NCI-H2171 (cell line): ENCODE data around the gene SDC1.

Experiments
- DNase-seq: peaks from one replicate; lab custom pipeline; 2025; lab: John Stamatoyannopoulos, UW

SDC1 gene

DNA sequence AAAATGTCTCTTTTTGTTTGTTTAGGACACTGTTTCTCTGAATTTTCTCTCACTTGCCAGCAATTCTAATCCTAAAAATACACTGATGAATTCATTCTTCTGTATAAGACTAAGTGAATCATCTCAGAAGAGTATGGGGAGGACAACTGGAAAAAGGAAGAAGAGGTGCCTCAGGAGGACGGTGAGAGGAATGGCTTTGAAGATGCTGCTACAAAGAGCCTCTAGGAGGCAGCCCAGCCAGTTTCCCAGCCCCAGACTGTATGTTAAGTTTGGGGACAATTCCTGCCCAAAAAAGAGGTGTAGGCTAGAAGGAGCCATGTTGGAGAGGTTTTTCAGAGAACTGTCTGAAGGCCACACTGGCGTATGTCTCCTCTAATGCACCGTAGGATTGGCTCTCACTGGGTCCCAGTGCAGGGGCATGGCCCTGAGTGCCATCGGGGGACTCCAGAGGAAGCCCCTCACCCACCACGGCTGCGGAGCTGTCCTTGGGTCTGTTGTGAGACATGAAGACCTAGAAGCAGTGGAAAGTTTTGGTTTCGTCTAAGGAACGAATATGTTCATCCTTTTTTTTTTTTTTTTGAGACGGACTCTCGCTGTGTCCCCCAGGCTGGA, 3.1 kb upstream of the SDC1 start:
- no peak for DNase-seq

DNA sequence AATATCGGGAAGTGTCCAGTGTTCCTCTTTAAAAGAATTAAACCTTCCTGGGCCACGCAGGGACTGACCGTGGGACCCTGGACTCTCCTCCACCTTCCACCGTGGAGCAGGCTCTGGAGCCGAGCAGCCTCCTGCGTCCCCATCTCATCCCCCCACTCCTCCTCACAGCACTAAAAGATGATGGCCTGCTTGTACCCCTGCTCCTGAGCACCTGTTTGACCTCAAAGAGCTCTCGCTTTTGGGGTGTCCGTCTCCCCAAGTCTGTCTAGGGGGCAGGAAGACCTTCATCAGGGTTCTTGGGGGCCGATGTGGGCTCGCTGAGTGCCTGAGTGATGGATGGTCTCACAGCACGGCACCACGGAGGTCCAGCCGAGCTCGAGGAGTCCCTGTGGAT, 1.2 kb upstream of the SDC1 start:
- no peak for DNase-seq

DNA sequence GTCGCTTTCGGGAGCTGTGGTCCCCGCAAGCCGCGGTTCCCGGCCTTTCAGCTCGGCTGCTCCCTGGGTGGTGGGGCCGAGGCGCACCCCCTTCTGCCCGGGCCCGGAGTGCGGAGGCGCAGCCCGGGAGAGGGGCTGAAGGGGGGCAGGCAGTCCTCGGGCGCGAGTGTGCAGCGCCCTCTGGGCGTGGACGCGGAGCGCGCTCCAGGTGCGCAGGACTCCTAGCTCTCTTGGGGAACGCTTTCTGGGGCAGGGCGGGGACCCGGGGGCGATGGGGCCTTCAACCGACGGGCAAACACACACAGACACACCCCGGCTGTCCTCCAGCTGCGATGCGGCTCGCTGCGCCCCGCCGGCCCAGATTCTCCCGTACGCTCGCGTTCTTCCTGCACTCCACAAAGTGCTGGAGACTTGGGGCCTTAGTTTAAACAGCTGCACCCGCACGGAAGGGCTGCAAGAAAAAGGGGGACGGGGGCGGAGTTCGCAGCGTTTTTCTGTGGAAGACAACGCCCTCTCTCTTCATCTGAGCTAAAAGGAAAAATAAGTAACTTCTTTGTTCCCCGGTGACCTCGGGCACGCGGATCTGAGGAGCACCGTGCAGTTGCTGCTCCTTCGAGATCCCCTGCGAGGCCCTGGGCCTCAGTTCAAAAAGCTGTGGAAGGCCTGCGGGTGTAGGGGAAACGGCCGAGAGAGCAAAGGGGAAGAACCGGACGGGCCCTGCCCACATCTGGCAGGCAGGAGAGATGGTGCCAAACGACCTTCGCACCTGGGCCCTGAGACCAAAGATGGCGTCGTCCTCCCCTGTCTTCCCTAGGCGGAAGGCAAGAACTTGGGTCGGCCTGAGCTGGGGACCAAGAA, 593 bp upstream of the SDC1 start:
- peak; percentile 87 for DNase-seq

- peak; percentile 55 for DNase-seq
These were observed 690 bp downstream of the SDC1 start for GRCh38 chr2:20224164-20224715.

DNA sequence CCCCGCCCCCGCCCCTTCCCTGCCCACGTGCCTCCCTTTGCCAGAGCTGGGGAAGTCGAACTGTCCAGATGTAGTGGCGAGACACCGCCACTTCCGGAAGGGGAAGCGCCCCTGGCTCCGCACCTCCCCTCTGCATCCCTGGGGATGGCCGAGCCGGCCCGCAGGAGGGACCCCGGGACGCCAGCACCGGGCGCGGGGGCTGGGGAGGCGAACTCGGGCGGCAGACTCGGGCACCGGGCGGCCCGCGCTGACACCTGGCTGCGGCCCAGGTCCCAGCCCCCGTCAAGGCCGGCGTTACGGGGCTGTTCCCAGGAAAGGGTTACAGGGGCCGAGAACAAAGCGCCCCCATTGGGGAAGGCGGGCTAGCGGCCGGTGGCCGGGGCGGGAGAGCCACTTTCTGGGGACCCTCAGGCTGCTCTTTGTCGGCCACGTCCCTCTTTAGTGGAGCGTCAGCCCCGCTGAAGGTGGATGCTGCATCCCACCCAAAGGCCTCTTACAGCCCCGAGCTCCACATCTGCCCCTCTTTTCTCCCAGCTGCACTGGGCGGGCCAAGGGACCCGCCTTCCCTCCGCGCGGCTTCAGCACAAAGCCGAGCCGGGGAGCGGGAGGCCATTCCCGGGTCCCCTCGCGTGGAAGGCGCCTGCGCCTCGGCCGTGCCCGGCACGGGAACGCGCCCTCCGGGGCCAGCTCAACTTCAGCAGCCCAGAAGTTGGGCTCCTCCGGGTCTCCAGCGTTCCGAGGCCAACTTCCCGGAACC, 1.3 kb downstream of the SDC1 start:
- peak; percentile 74 for DNase-seq

GRCh38 chr2:20222769-20223406, 2.0 kb downstream of the SDC1 start:
- peak; percentile 74 for DNase-seq

DNA sequence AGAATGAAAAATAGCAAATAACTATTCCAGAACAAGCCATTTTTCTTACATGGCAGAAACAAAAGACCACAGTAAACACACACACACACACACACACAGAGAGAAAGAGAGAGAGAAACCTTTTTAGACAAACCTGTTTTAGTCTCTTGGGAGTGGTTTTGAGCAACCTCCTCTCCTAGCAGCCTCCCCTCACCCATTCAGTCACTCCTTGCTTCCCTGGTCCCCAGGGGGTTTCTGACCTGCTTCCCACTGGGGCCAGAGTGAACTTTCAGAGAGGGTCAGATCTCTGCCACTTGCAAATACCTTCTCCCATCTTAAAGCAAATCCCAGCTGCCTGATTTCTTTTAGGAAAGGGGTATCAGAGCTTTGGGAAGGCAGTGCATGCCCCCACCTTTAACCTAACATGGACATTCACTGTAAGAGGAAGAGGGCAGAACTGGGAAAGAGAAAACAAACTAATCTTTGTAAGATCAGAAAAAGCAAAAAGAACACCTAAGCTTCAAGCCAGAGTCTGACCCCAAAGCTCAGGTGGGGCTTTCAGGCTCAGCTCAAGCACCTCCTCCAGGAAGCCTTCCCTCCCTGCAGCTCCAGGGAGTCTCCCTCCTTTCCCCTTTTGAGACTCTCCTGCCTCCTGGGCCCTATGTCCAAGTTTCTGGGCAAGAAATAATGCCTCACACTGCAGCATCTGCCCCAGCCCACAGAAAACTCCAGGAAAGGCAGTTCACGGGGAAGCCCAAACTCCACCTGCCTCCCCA, 2.7 kb downstream of the SDC1 start:
- DNase-seq, result no peak

GRCh38 chr2:20221555-20221973, 3.4 kb downstream of the SDC1 start:
- DNase-seq, result no peak

DNA sequence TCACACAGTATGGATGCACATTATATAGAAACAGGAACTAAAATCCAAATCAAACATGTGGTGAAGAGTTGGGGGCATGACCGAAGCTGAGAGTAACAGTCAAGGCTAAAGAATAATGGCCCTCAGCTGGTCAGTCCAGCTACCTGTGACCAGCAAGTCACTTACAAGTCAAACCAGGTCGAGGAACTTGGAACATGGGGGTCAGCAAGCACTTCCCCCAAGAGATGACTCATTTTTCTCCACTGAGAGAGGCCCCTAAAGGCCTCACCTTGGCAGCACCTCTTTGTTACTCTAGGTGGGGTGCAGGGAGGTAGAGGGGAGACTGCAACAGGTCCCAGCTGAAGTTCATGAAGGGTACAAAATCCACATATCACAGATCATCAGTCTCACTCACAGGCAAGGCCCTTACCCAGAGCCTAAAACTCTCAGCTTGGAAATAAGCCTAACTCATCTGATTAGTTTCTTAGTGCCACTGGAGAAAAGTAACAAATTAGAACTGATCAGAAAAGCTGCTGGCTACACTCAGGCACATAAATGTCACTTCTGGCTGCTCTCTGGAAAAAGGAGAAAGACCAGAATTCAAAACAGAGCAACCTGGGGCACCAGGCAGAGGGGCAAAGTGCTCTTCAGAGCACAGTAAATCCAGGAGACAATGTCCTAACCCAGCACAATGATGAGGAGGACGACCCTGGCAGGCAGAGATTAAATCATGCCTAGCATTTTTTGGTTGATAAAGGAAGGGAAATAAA, 4.0 kb downstream of the SDC1 start:
- DNase-seq, result no peak

GRCh38 chr2:20219763-20220380, 5.1 kb downstream of the SDC1 start:
- DNase-seq, result no peak

- DNase-seq, result no peak
These were observed 6.3 kb downstream of the SDC1 start for GRCh38 chr2:20218331-20219320.

DNA sequence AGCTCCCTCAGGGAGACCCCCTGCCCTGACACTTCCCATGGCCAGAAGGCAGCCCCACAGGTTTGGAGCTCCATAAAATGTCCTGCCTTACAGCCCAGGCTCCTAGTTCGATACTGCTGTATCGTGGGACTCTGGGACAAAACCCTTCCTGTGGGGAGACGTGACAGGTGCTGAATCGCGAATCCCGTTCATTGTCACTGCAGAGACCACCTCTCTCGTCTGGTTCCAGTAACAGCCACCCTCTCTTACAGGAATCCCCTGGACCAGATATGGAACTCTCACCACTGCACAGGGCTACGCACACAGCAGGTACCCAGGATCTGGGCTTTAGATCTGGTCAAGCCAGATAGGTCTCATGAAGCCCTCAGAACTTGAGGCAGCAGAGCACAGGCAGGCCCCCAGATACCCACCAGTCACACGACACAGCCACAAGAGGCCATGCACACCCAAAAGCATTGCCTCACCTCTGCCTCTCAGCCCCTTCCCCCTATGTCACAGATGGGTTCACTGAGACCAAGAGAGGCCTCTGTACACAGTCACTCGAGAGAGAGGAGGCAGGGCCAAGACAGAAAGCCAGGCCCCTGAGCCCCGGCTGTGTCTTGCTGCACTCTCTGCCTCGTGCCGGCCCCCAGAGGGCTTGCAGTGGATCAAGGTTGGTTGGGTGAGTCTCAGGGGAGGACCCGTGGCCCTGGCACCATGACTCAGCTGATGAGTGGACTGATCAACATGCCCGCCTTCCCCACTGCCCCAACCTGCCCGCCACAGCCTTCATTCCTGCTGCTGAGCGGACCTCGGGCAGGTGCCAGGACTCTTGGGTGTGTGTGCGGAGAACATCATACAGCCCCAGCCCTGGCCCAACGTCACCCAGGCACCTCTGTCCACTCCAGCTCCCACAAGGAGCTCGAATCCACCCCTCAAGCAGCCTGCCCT, 7.6 kb downstream of the SDC1 start:
- no peak for DNase-seq

- DNase-seq, result no peak
These were observed 8.6 kb downstream of the SDC1 start for GRCh38 chr2:20216130-20217025.

DNA sequence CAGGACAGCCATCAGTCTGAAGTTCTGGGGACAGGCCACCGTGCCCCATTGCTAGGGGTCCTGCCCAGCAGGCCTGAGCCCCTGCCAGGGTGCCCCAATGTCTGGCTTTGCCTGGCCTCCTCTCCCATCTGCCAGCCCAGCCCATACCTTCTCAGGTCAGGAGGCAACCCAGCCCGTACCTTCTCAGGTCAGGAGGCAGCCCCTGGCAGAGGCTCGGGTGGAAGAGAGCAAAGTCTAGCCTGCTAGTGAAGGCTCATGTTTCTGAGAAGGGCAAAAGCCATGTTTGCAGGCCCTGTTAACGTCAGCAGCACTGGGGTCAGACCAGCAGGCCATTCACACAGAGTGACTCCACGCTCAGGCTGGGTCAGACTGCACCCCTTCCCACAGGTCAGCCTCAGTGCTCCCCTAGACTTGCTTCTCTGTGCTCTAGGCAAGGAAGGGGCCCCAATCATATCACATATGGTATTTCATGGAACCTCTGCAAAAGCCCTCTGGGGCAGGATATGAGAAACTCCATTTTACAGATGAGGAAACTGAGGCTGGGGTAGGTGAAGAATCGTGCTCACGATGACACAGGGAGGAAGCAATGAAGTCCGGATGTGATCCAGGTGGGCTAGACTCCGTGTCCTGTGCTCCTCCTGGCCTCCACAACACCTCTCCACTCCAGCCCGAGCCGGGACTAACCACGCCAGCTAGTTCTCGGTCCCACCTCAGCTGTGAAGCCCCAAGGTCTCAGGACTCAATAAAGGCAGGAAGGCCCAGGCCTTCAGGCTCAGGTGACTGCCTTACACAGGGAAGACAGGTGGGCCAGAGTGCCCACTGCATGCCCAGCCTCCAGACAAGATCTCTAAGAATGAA, 9.5 kb downstream of the SDC1 start:
- no peak for DNase-seq

GRCh38 chr2:20214566-20215182, 10.3 kb downstream of the SDC1 start:
- no peak for DNase-seq
